ENCODE results near the gene MYO7B.

MYO7B gene

GRCh38 chr2:127626917-127627739, 91.6 kb downstream of the MYO7B start:
- Mint-ChIP-seq H3K4me3 (no peak overlapping the region), H3K27me3 (no peaks in the 10 kb centered on the region), H3K4me1 (peaks cover 62 to 98% of the 10 kb centered on the region in 2 donors), H3K27ac (peak overlapping the region; percentile 65), H3K36me3 (peaks cover 2 to 4% of the 10 kb centered on the region in 2 donors), H3K9me3 (no peaks in the 10 kb centered on the region)
- DNase-seq = no peak
- ATAC-seq (replicated peaks) = no peak

GRCh38 chr2:127627740-127628571, 92.5 kb downstream of the MYO7B start:
- Mint-ChIP-seq H3K4me1 (peaks cover 62 to 98% of the 10 kb centered on the region in 2 donors), H3K27ac (peak overlapping the region; percentile 65), H3K4me3 (no peak overlapping the region), H3K9me3 (no peaks in the 10 kb centered on the region), H3K27me3 (no peaks in the 10 kb centered on the region), H3K36me3 (peaks cover 2 to 4% of the 10 kb centered on the region in 2 donors)
- DNase-seq (no peak), ATAC-seq (replicated peaks) (no peak)

DNA sequence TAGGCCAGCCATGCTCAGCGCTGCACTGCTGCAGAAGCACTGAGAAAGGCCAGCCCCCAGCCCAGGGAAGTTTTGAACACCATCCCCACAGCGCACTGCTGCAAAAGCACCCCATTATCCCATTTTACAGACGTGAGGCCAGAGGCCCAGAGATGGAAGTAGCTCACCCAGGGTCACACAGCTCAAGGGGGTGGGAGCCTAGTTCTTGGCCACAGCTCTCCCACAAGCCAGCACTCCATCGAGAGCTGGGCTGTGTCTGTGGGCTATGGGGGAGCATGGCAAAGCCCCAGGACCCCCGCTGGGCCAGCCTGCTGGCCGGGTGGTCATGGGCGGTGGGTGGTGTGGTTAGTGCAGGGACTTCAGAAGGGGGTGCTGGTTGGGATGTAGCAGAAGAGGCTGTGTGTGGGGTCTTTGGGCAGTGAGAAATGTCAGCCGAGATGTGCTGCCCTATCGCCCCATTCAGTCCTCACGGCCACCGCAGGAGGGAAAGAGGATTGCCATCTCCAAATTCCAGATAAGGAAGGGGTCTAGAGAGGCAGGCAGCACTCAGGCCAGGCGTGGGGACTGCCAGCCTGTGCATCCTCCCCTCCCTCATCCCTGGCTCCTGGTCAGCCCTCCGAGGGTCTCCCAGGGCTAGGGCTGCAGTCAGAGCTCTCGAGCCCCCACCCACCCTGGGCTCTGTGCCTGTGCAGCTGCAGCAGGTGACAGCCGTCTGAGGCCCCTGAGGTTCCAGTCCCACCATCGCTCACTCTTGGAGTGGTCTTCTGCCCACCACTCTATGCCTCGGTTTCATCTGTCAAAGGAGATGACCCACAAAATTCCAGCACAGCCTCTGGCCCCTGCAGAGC, 93.5 kb downstream of the MYO7B start:
- Mint-ChIP-seq H3K27ac (peak overlapping the region; percentile 74), H3K36me3 (peaks cover 2 to 4% of the 10 kb centered on the region in 2 donors), H3K9me3 (no peaks in the 10 kb centered on the region), H3K4me1 (peaks cover 64 to 98% of the 10 kb centered on the region in 2 donors), H3K27me3 (no peaks in the 10 kb centered on the region), H3K4me3 (no peak overlapping the region)
- ATAC-seq (replicated peaks) (no peak), DNase-seq (no peak)

GRCh38 chr2:127629637-127630036, 94.2 kb downstream of the MYO7B start:
- DNase-seq (no peak), ATAC-seq (replicated peaks) (no peak)
- H3K27ac Mint-ChIP-seq = peak overlapping the region; percentile 62
- H3K4me3 Mint-ChIP-seq = no peak overlapping the region
- H3K36me3 Mint-ChIP-seq = peaks cover 2 to 8% of the 10 kb centered on the region in 2 donors
- peaks cover 65 to 98% of the 10 kb centered on the region in 2 donors for H3K4me1 Mint-ChIP-seq
- H3K9me3 Mint-ChIP-seq = no peaks in the 10 kb centered on the region
- H3K27me3 Mint-ChIP-seq = no peaks in the 10 kb centered on the region

- H3K27me3 Mint-ChIP-seq = no peaks in the 10 kb centered on the region
- peak overlapping the region; percentile 44 to 55 for H3K4me3 Mint-ChIP-seq
- H3K9me3 Mint-ChIP-seq = no peaks in the 10 kb centered on the region
- DNase-seq (no peak), ATAC-seq (replicated peaks) (peak in 1 of 2 donors; percentile 1)
- H3K4me1 Mint-ChIP-seq = peaks cover 70 to 98% of the 10 kb centered on the region in 2 donors
- peaks cover 2 to 14% of the 10 kb centered on the region in 2 donors for H3K36me3 Mint-ChIP-seq
- peak overlapping the region; percentile 91 for H3K27ac Mint-ChIP-seq
Observed at GRCh38 chr2:127630096-127630863, 94.8 kb downstream of the MYO7B start.

DNA sequence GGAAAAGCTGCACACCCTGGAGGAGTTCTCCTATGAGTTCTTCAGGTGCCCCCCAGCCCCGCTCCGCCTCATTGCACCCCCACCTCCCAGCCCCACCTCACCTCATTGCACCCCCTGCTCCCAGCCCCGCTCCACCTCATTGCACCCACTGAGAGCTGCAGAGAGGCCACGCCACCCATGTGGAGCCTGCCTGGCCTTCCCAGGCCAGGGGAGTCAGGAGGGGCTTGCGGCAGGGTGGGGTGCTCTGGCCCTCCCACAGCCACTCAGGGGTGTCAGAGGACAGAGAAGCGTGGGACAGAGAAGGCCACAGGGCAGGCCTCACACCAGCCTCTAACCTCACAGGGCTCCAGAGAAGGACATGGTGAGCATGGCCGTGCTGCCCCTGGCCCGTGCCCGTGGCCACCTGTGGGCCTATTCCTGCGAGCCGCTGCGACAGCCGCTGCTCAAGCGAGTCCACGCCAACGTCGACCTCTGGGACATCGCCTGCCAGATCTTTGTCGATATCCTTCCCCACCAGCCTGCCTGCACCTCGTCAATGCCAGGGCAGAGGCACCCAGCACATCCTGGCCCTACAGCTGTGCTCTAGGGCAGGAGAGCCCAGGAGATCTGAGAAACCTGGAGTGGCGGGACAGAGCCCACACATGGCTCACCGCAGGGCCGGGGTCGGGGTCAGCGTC, 95.5 kb downstream of the MYO7B start:
- H3K27me3 Mint-ChIP-seq = no peaks in the 10 kb centered on the region
- H3K4me3 Mint-ChIP-seq = peak overlapping the region; percentile 25 to 55
- peak overlapping the region; percentile 91 for H3K27ac Mint-ChIP-seq
- DNase-seq (no peak), ATAC-seq (replicated peaks) (no peak)
- peaks cover 72 to 98% of the 10 kb centered on the region in 2 donors for H3K4me1 Mint-ChIP-seq
- H3K9me3 Mint-ChIP-seq = no peaks in the 10 kb centered on the region
- H3K36me3 Mint-ChIP-seq = peaks cover 0 to 19% of the 10 kb centered on the region in 2 donors

GRCh38 chr2:127631541-127631996, 96.1 kb downstream of the MYO7B start:
- peaks cover 2 to 22% of the 10 kb centered on the region in 2 donors for H3K36me3 Mint-ChIP-seq
- peak overlapping the region; percentile 98 for H3K27ac Mint-ChIP-seq
- DNase-seq (no peak), ATAC-seq (replicated peaks) (no peak)
- H3K4me1 Mint-ChIP-seq = peaks cover 74 to 98% of the 10 kb centered on the region in 2 donors
- no peak overlapping the region for H3K4me3 Mint-ChIP-seq
- no peaks in the 10 kb centered on the region for H3K9me3 Mint-ChIP-seq
- no peaks in the 10 kb centered on the region for H3K27me3 Mint-ChIP-seq

DNA sequence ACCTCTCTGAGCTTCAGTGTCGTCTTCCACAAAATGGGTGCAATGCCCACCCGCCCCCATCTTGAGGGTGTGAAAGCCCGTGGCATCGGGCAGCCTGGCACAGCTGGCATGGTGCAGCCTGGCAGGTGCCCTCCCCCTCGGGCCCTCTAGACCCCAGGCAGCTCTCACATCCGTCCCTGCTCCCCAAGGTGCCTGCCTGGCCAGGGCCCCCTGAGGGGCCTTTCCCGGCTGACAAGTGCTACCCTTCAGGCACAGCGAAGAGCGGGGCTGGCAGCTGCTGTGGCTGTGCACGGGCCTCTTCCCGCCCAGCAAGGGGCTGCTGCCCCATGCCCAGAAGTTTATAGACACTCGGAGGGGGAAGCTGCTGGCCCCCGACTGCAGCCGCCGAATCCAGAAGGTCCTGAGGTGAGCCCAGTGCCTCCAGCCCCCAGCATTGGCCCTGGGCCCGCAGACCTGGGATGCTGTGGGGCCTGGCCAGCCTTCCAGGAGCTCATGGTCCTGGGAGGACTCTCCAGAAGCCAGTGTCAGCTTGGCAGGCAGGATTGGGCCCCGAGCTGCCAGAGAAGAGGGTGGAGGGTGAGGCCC, 96.6 kb downstream of the MYO7B start:
- DNase-seq (no peak), ATAC-seq (replicated peaks) (no peak)
- Mint-ChIP-seq H3K27me3 (no peaks in the 10 kb centered on the region), H3K27ac (peak overlapping the region; percentile 98), H3K4me1 (peaks cover 79 to 98% of the 10 kb centered on the region in 2 donors), H3K4me3 (no peak overlapping the region), H3K36me3 (peaks cover 4 to 25% of the 10 kb centered on the region in 2 donors), H3K9me3 (no peaks in the 10 kb centered on the region)

- Mint-ChIP-seq H3K4me1 (peaks cover 81 to 100% of the 10 kb centered on the region in 2 donors), H3K9me3 (no peaks in the 10 kb centered on the region), H3K36me3 (peaks cover 4 to 27% of the 10 kb centered on the region in 2 donors), H3K27ac (peak overlapping the region; percentile 98), H3K4me3 (peak overlapping the region; percentile 60 to 71), H3K27me3 (no peaks in the 10 kb centered on the region)
- peak; percentile 69 to 73 for ATAC-seq (replicated peaks)
- peak; percentile 73 for DNase-seq
Observed at GRCh38 chr2:127632592-127633489, 97.4 kb downstream of the MYO7B start.

DNA sequence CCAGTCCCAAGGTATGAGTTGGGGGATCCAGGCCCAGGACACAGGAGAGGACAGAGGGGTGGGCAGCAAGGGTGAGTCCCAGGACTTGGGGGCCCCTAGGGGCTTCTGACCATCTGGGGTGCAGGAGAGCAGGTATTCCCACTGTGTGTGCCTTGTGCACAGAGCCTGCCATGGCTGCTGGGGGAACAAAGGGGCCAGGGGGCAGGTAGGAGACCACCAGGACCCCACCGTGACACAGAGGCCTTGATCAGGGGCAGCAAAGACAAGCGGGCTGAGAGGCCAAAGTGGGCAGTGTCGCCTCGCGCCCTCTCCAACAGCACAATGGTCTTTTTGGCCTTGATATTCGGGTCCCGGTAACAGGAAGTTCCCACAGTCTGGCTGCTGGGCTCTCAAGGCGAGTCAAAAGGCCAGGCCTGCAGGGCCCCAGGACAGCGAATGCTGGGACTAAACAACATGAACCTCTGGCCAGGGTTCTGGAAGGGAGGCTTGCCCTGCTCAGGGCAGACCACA, 98.1 kb downstream of the MYO7B start:
- ATAC-seq (replicated peaks) = peak; percentile 11 to 17
- no peak for DNase-seq
- Mint-ChIP-seq H3K4me1 (peaks cover 82 to 100% of the 10 kb centered on the region in 2 donors), H3K27ac (peak overlapping the region; percentile 98), H3K36me3 (peaks cover 4 to 29% of the 10 kb centered on the region in 2 donors), H3K4me3 (peak overlapping the region; percentile 71 to 83), H3K27me3 (no peaks in the 10 kb centered on the region), H3K9me3 (no peaks in the 10 kb centered on the region)

- Mint-ChIP-seq H3K9me3 (no peaks in the 10 kb centered on the region), H3K4me1 (peaks cover 83 to 100% of the 10 kb centered on the region in 2 donors), H3K36me3 (peaks cover 4 to 33% of the 10 kb centered on the region in 2 donors), H3K27me3 (no peaks in the 10 kb centered on the region), H3K27ac (peak overlapping the region; percentile 98), H3K4me3 (peak overlapping the region; percentile 71 to 83)
- ATAC-seq (replicated peaks) (peak; percentile 22 to 25), DNase-seq (peak; percentile 51)
Observed at GRCh38 chr2:127634066-127634617, 98.7 kb downstream of the MYO7B start.

All from stimulated activated naive B cell treated with anti-CD40 and anti-IgM and Interleukin-4, amounts not matched to agents 10 μg/mL and 1 μg/mL and 100 μg/mL, for 72 hours (primary cell).